AG04450 (cell line): ENCODE results near the gene STN1. TPM values are rescaled to one million over a fixed set of nuclear protein-coding genes. Genes with fewer than 3 reads are reported as not detected.
A peak's percentile ranks its signal among the peaks of the same experiment; 100 is the strongest.

Experiments used
- CTCF ChIA-PET: fragments of 300-600, 350-600 bp; formaldehyde crosslinking; extraction: SDS; loops from one replicate; lab custom pipeline; 2022; ENCODE audit warnings: antibody characterized with exemption, inconsistent platforms; lab: Charles Lee
- POLR2A ChIA-PET: fragments of 350-600 bp; formaldehyde crosslinking; extraction: SDS; loops from one replicate; lab custom pipeline; 2021; ENCODE audit warnings: antibody characterized with exemption, inconsistent platforms; lab: Yijun Ruan, JAX
- DNase-seq: peaks from one replicate; pipeline ENCODE4 v3.0.0-alpha.2; 2011; ENCODE audit warnings: low read depth, low spot score
- H3K27ac ChIP-seq: one replicate; pipeline ENCODE4 v1.5.1; 2012; ENCODE audit warnings: low read depth, low read length, control low read depth
- H3K27me3 ChIP-seq: one replicate; pipeline ENCODE4 v1.6.0; 2012; ENCODE audit warnings: low read length; ENCODE audit not compliant: control insufficient read depth, insufficient read depth
- H3K4me3 ChIP-seq: 2 replicates; pipeline ENCODE4 v1.5.1; 2011; ENCODE audit warnings: mild to moderate bottlenecking, low read depth, low read length, control low read depth
- H3K9me3 ChIP-seq: 2 replicates; pipeline ENCODE4 v1.5.1; 2012; ENCODE audit warnings: low read length; ENCODE audit not compliant: control insufficient read depth, insufficient read depth
- CTCF ChIP-seq: IDR thresholded peaks from 2 replicates; pipeline ENCODE4 v1.5.1; 2011; ENCODE audit warnings: low read depth, low read length, control low read depth, inconsistent platforms
- polyA plus RNA-seq: library from polyadenylated mRNA; depleted of rRNA; stranded (reverse); fragments of >200 nt; gene quantifications from 2 replicates; pipeline ENCODE4 v1.2.3, GENCODE V29; 2011

STN1 gene
- polyA plus RNA-seq, 1 experiment: 19.0 TPM

- Histone ChIP-seq H3K27ac (no peak overlapping the region), H3K27me3 (no peaks in the 10 kb centered on the region), H3K9me3 (no peaks in the 10 kb centered on the region), H3K4me3 (no peak overlapping the region)
- ChIA-PET POLR2A (no interaction called here), CTCF (interaction anchor here (1.2 kb wide), 1 partner anchor 10 kb away, joined by 3 read pairs; no protein-coding TSS in a partner anchor)
- no peak for TF ChIP-seq CTCF
- DNase-seq: no peak
Observed at GRCh38 chr10:103877861-103878260, 40.1 kb downstream of the STN1 start.

GRCh38 chr10:103876155-103876554 is 41.8 kb downstream of the STN1 start:
- Histone ChIP-seq H3K4me3 (no peak overlapping the region), H3K9me3 (no peaks in the 10 kb centered on the region), H3K27ac (no peak overlapping the region), H3K27me3 (no peaks in the 10 kb centered on the region)
- ChIA-PET CTCF (interaction anchor here (0.6 to 2.9 kb wide), 3 partner anchors 9 to 164 kb away, joined by 4 to 28 read pairs (median 11); no protein-coding TSS in a partner anchor), POLR2A (interaction anchor here (0.6 kb wide), 1 partner anchor 107 kb away, joined by 7 read pairs; no protein-coding TSS in a partner anchor)
- TF ChIP-seq CTCF: no peak
- DNase-seq: no peak

DNA sequence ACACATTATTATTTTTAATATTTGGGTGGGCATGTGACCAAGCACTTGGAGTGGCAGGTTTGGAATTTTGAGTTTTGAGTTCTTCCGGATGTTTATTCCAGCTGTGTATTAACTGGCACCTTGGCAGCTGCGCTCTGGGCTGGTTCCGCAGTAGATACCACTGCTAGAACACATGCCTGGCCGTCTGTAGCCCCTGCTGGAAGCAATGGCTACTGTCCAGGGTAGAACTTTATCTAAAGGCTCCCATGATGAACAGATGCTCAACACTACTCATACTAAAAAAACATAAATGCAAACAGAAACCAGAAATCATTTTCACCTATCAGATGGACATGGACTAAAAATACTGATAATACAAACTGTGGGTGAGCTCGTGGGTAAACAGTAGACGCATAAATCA is 43.3 kb downstream of the STN1 start:
- TF ChIP-seq CTCF: peak; percentile 36
- ChIA-PET CTCF (interaction anchor here (0.9 to 2.9 kb wide), 4 partner anchors 10 to 188 kb away, joined by 3 to 28 read pairs (median 5); no protein-coding TSS in a partner anchor), POLR2A (no interaction called here)
- Histone ChIP-seq H3K9me3 (no peaks in the 10 kb centered on the region), H3K27me3 (no peaks in the 10 kb centered on the region), H3K4me3 (no peak overlapping the region), H3K27ac (no peak overlapping the region)
- DNase-seq: no peak

DNA sequence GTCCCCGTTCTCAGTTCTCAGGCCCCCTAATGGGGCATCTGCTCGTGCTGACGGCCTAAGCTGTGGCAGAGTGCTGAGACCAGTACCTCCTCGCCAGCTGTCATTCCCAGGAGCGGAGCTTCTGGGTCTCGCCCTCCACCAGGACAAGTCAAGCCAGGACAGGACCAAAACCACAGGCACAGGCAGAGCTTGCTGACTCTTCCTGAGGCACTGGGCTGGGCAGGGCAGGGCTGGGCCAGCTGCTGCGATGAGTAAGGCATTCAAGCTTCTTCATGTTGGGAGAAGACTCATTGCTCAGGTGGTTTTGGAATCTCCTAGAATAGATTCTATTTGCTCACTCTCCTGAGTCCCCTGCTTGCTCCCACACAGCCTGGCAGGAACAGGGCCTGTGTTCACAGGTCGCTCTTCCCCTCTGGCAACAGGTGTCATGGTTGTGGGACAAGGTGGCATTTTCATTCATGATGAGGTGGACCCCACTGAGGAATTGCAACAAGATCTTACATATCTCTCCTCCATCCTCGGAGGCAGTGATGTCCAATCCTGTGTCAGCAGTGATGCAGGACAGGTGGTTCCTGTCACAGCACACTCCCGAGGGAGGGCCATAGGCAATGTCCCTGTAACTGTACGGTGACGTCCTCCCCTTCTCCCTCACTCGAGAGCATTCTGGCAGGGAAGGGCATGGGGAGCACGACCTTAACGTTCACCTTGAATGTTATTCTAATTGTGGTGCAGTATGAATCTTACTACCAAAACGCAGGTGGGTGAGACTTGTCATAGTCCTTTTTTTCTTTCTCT is 45.6 kb downstream of the STN1 start:
- no peak for TF ChIP-seq CTCF
- H3K4me3 ChIP-seq: no peak overlapping the region
- POLR2A ChIA-PET: no interaction called here
- no peaks in the 10 kb centered on the region for H3K27me3 ChIP-seq
- no peaks in the 10 kb centered on the region for H3K9me3 ChIP-seq
- no peak overlapping the region for H3K27ac ChIP-seq
- DNase-seq: no peak
- CTCF ChIA-PET: interaction anchor here (0.9 to 1.5 kb wide), 2 partner anchors 13 to 158 kb away, joined by 3 to 4 read pairs; no protein-coding TSS in a partner anchor

GRCh38 chr10:103871006-103871405 is 47.0 kb downstream of the STN1 start:
- no peaks in the 10 kb centered on the region; the same call in 1 of the 2 replicates for H3K9me3 ChIP-seq
- no peak overlapping the region for H3K4me3 ChIP-seq
- no peak overlapping the region for H3K27ac ChIP-seq
- POLR2A ChIA-PET: no interaction called here
- no peaks in the 10 kb centered on the region for H3K27me3 ChIP-seq
- DNase-seq: no peak
- TF ChIP-seq CTCF: no peak
- CTCF ChIA-PET: interaction anchor here (0.7 to 3.7 kb wide), 4 partner anchors 14 to 161 kb away, joined by 3 to 7 read pairs (median 4); no protein-coding TSS in a partner anchor
